Peyer's patch (tissue), 4 donors: ENCODE data around the gene NIT2. TPM values are rescaled to one million over a fixed set of nuclear protein-coding genes. Genes with fewer than 3 reads are reported as not detected.

Experiments used
- DNase-seq, 3 donors: peaks; one replicate each; pipeline ENCODE4 v3.0.0-alpha.2; 2017 to 2019
- H3K27ac ChIP-seq, 4 donors: fragments of 200-600 bp; sonication (generic); one replicate each; pipeline ENCODE4 v1.5.1; 2016 to 2019
- H3K27me3 ChIP-seq, 2 donors: fragments of 200-600 bp; sonication (generic); one replicate each; pipeline ENCODE4 v1.5.1; 2019
- H3K36me3 ChIP-seq, 3 donors: fragments of 200-600 bp; sonication (generic); one replicate each; pipeline ENCODE4 v1.5.1; 2016 to 2019
- H3K4me1 ChIP-seq, 4 donors: fragments of 200-600 bp; sonication (generic); one replicate each; pipeline ENCODE4 v1.5.1; 2016 to 2019
- H3K4me3 ChIP-seq, 4 donors: fragments of 200-600 bp; sonication (generic); 1 replicate in 3 of 4; 2 replicates in 1 of 4; pipeline ENCODE4 v1.5.1; 2016 to 2019; ENCODE audit warnings: mild to moderate bottlenecking in 1 of 4
- H3K9me3 ChIP-seq, 4 donors: fragments of 200-600 bp; sonication (generic); one replicate each; pipeline ENCODE4 v1.5.1; 2016 to 2019; ENCODE audit warnings: mild to moderate bottlenecking in 1 of 4
- POLR2A ChIP-seq, 2 donors: fragments of 450-650 bp; IDR thresholded peaks; one replicate each; pipeline ENCODE4 v1.5.1; 2017; ENCODE audit warnings: antibody characterized with exemption in 2 of 2, mild to moderate bottlenecking in 2 of 2, moderate library complexity in 2 of 2
- total RNA-seq, 4 donors: library from RNA; depleted of rRNA; stranded (reverse); fragments of >200 nt; gene quantifications; one replicate each; pipeline ENCODE4 v1.1.0, GENCODE V29; 2016
- TF ChIP-seq, protein P1 (sequence below), 6 experiments: fragments of 450-650 bp in 4 of 6; fragments of 200-600 bp in 2 of 6; sonication (generic) in 1 of 6; IDR thresholded peaks; one replicate each; pipeline ENCODE4 v1.5.1; 2017 to 2019; ENCODE audit warnings: antibody characterized with exemption in 6 of 6, mild to moderate bottlenecking in 3 of 6, moderate library complexity in 1 of 6

The NIT2 gene
- total RNA-seq, 4 donors from 2014 or later: 14.0 to 28.3 (median 17.2) TPM

DNA sequence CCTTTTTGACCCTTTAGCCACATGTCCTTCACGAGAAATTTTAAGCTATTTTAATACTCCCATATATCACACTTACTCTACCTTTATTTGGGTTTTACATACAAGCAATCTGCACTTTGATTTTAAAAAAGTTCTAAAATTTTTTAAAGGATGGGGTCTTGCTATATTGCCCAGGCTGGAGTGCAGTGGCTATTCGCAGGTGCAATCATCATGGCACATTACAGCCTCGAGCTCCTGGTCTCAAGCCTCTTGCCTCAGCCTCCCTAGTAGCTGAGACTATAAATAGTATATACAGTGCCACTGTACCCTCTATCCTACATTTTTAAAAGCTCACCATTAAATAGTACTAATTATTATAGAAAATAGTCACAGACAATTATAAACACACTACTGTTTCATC is 29.9 kb downstream of the NIT2 start:
- Histone ChIP-seq H3K27ac (no peak overlapping the region), H3K4me3 (no peak overlapping the region), H3K9me3 (no peaks in the 10 kb centered on the region), H3K4me1 (no peaks in the 10 kb centered on the region), H3K36me3 (peaks cover 0 to 67% (median 0%) of the 10 kb centered on the region in 3 donors), H3K27me3 (no peaks in the 10 kb centered on the region)
- TF ChIP-seq, protein P1, sequence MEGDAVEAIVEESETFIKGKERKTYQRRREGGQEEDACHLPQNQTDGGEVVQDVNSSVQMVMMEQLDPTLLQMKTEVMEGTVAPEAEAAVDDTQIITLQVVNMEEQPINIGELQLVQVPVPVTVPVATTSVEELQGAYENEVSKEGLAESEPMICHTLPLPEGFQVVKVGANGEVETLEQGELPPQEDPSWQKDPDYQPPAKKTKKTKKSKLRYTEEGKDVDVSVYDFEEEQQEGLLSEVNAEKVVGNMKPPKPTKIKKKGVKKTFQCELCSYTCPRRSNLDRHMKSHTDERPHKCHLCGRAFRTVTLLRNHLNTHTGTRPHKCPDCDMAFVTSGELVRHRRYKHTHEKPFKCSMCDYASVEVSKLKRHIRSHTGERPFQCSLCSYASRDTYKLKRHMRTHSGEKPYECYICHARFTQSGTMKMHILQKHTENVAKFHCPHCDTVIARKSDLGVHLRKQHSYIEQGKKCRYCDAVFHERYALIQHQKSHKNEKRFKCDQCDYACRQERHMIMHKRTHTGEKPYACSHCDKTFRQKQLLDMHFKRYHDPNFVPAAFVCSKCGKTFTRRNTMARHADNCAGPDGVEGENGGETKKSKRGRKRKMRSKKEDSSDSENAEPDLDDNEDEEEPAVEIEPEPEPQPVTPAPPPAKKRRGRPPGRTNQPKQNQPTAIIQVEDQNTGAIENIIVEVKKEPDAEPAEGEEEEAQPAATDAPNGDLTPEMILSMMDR (IDR thresholded peaks at IDR 0.05): no peak
- TF ChIP-seq POLR2A (IDR thresholded peaks at IDR 0.05): no peak
- no peak for DNase-seq

DNA sequence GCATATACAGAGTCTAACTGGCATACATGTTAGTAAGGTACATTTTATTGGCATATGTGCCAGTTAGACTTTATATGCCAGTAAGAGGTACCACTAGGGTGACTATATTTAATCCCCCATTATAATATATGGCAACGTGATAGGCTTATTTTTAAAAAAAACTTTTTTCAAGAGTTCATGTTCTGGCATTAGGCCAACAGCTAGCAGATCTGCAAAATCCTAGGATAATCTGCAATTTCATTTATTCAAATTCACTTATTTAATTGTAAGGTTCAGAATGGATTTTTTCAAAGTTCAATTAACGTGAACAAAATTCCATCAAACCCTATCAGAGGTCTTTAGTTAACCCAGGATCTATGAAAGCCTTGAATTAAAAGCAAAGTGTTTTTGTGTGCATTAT is 31.9 kb downstream of the NIT2 start:
- no peaks in the 10 kb centered on the region for H3K27me3 ChIP-seq
- H3K9me3 ChIP-seq: no peaks in the 10 kb centered on the region
- H3K27ac ChIP-seq: no peak overlapping the region
- no peak for DNase-seq
- no peaks in the 10 kb centered on the region for H3K4me1 ChIP-seq
- TF ChIP-seq, protein P1 (IDR thresholded peaks at IDR 0.05): no peak
- no peak for TF ChIP-seq POLR2A (IDR thresholded peaks at IDR 0.05)
- no peak overlapping the region for H3K4me3 ChIP-seq
- H3K36me3 ChIP-seq: peaks cover 0 to 83% (median 0%) of the 10 kb centered on the region in 3 donors

DNA sequence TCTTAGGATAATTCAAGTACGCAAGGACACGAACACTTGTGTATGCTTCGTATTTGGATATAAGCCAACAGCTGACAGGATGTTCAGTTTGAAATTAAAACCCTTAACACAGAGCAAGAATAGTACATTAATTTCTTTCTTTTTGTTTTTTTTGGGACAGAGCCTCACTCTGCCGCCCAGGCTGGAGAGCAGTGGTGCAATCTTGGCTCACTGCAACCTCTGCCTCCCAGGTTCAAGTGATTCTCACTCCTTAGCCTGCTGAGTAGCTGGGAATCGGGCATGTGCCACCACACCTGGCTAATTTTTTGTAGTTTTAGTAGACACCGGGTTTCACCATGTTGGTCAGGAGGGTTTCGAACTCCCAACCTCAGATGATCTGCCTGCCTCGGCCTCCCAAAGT is 33.9 kb downstream of the NIT2 start:
- Histone ChIP-seq H3K36me3 (peaks cover 0 to 86% (median 0%) of the 10 kb centered on the region in 3 donors), H3K4me3 (no peak overlapping the region), H3K4me1 (no peaks in the 10 kb centered on the region), H3K27ac (no peak overlapping the region), H3K9me3 (no peaks in the 10 kb centered on the region), H3K27me3 (no peaks in the 10 kb centered on the region)
- no peak for DNase-seq
- TF ChIP-seq POLR2A (IDR thresholded peaks at IDR 0.05): no peak
- TF ChIP-seq, protein P1 (IDR thresholded peaks at IDR 0.05): no peak

DNA sequence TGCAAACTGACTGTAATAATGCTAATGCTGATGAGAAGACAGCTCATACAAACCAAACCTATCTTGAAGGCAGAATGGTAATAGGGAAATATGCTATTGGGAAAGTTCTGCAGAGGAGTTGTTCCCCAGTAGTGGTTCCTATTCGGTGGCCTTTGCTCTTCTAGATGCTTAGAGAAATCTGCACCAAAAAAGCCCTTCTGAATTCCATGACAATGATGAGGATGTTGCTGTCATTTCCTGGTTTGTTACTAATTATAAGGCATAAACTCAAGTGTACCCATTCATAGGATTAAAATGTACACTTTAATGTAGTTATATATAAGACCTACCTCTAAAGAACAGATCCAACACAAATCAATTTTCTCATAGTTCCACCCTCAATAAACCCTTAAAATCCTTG is 36.2 kb downstream of the NIT2 start:
- Histone ChIP-seq H3K4me1 (no peaks in the 10 kb centered on the region), H3K27me3 (no peaks in the 10 kb centered on the region), H3K4me3 (no peak overlapping the region), H3K9me3 (no peaks in the 10 kb centered on the region), H3K27ac (no peak overlapping the region), H3K36me3 (peaks cover 0 to 69% (median 0%) of the 10 kb centered on the region in 3 donors)
- TF ChIP-seq, protein P1 (IDR thresholded peaks at IDR 0.05): no peak
- TF ChIP-seq POLR2A (IDR thresholded peaks at IDR 0.05): no peak
- DNase-seq: no peak

DNA sequence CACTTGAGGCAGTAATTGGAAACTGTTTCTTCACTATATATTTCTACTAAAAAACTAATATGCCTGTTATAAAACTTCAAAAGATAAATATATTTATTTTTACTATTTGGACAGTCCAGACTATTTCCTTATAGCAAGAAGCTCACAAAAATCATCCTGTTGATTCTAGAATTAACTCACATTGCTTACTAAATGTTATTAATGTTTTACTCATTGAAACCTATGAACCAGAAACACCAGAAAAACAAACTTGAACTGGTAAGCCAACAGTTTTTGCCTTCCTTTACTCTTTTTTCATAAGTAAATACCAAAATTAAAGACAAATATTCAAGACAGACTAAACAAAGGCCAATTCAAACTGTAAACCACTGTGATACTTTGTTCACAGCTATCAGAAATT is 40.0 kb downstream of the NIT2 start:
- TF ChIP-seq, protein P1 (IDR thresholded peaks at IDR 0.05): no peak
- TF ChIP-seq POLR2A (IDR thresholded peaks at IDR 0.05): no peak
- no peaks in the 10 kb centered on the region for H3K9me3 ChIP-seq
- no peak overlapping the region for H3K4me3 ChIP-seq
- H3K27ac ChIP-seq: no peak overlapping the region
- H3K36me3 ChIP-seq: peaks cover 0 to 66% (median 0%) of the 10 kb centered on the region in 3 donors
- H3K27me3 ChIP-seq: no peaks in the 10 kb centered on the region
- no peak for DNase-seq
- no peaks in the 10 kb centered on the region for H3K4me1 ChIP-seq

DNA sequence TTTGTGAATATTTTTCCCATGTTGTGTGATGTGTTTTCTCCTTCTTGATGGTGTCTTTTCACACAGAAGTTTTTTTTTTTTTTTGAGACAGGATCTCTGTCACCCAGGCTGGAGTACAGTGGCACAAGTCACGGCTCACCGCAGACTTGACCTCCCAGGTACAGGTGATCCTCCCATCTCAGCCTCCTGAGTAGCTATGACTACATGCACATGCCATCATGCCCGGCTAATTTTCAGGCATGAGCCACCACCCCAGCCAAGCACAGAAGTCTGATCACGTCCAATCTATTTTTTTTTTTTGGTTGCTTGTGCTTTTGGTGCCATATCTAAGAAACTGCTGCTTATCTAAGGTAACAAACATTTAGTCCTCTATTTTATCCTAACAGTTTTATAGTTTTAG is 41.7 kb downstream of the NIT2 start:
- Histone ChIP-seq H3K4me3 (no peak overlapping the region), H3K27ac (no peak overlapping the region), H3K36me3 (peaks cover 0 to 66% (median 0%) of the 10 kb centered on the region in 3 donors), H3K9me3 (no peaks in the 10 kb centered on the region), H3K27me3 (no peaks in the 10 kb centered on the region), H3K4me1 (no peaks in the 10 kb centered on the region)
- TF ChIP-seq POLR2A (IDR thresholded peaks at IDR 0.05): no peak
- TF ChIP-seq, protein P1 (IDR thresholded peaks at IDR 0.05): no peak
- DNase-seq: no peak
